ENCODE results near the gene PLD2.

The PLD2 gene

DNA sequence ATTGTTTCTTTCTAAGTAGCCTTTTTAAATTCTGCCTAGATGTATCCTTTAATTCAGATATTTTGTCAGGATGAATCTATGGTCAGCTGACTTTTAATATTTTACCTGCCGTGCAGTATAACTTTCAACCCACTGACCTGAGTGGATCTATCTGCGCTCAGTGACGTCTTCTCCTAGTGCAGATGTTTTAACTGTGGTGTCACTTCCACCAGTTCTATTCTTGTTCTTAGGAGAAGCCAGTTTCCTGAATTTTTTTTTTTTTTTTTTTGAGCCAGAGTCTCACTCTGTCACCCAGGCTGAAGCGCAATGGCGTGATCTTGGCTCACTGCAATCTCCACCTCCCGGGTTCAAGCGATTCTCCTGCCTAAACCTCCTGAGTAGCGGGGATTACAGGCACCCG, 40.2 kb upstream of the PLD2 start:
- WGBS = 98% methylated on average over 9 of the region's 9 CpGs
- Histone ChIP-seq H3K27me3 (ENCODE audit: control insufficient read depth in 1 of 2, insufficient read depth in 1 of 2, low read length in 2 of 2) (peaks cover 14 to 20% of the 10 kb centered on the region in 2 experiments), H3K4ac (ENCODE audit: low read depth in 1 of 2, low read length in 2 of 2) (no peak overlapping the region)

DNA sequence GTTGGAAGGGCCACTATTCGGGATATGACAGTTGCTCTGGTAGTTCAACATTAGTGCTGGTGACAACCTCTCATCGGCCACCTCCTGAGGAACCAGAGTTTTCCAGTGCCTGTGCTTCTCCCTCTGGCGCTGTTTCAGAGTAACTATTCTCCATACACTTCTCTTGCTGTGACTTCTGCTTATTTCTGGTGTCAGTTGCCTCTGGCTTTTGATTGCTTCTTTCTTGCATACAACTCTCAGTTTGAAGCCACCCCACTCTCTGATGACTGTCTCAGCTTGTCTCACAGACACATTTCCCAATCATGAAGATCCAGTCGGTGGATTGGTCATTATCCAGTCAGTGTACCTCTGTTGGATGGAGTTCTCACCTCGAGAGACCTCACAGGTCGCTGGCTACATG, 38.7 kb upstream of the PLD2 start:
- H3K23ac ChIP-seq (ENCODE audit: low read length in 2 of 2) = no peak overlapping the region
- no peak overlapping the region for H2BK12ac ChIP-seq (ENCODE audit: low read length in 2 of 2)
- no peak overlapping the region for H3K4me2 ChIP-seq (ENCODE audit: low read length, poor library complexity, severe bottlenecking)
- H3K4ac ChIP-seq (ENCODE audit: low read depth in 1 of 2, low read length in 2 of 2) = no peak overlapping the region
- no peak overlapping the region for H2AK5ac ChIP-seq (ENCODE audit: low read length, severe bottlenecking)
- no peak for DNase-seq
- no peaks in the 10 kb centered on the region for H3K4me1 ChIP-seq (ENCODE audit: control insufficient read depth, insufficient read depth, low read depth, low read length)
- H3K9me3 ChIP-seq (ENCODE audit: control insufficient read depth, low read length) = no peaks in the 10 kb centered on the region
- H2BK5ac ChIP-seq (ENCODE audit: low read depth, low read length, poor library complexity, severe bottlenecking) = no peak overlapping the region
- H4K8ac ChIP-seq (ENCODE audit: low read length) = no peak overlapping the region
- H3K14ac ChIP-seq (ENCODE audit: low read length in 2 of 2) = no peak overlapping the region
- H3K9ac ChIP-seq (ENCODE audit: low read length) = no peak overlapping the region
- H2BK15ac ChIP-seq (ENCODE audit: low read depth, poor library complexity, severe bottlenecking) = no peak overlapping the region
- WGBS = 86% methylated on average over 6 of the region's 6 CpGs
- H3K36me3 ChIP-seq (ENCODE audit: control insufficient read depth in 1 of 2, insufficient read depth in 2 of 2, low read depth in 1 of 2, low read length in 2 of 2) = no peaks in the 10 kb centered on the region
- H3K4me3 ChIP-seq (ENCODE audit: insufficient read depth in 1 of 2, low read depth in 1 of 2, low read length in 2 of 2) = no peak overlapping the region
- H2AFZ ChIP-seq (ENCODE audit: low read depth, low read length) = no peak overlapping the region
- H3K27me3 ChIP-seq (ENCODE audit: control insufficient read depth in 1 of 2, insufficient read depth in 1 of 2, low read length in 2 of 2) = peaks cover 23 to 33% of the 10 kb centered on the region in 2 experiments
- H3K79me1 ChIP-seq (replicated peaks; ENCODE audit: low read length, poor library complexity, severe bottlenecking) = no peaks in the 10 kb centered on the region
- H2BK120ac ChIP-seq (ENCODE audit: low read depth, low read length) = no peak overlapping the region
- H3K18ac ChIP-seq (ENCODE audit: low read depth in 1 of 2, low read length in 2 of 2) = no peak overlapping the region
- H4K91ac ChIP-seq (ENCODE audit: low read length) = no peak overlapping the region
- H3K27ac ChIP-seq (ENCODE audit: low read length, poor library complexity, severe bottlenecking) = no peak overlapping the region

More for the DNA sequence above, 40.2 kb upstream of the PLD2 start:
- H3K4me1 ChIP-seq (ENCODE audit: control insufficient read depth, insufficient read depth, low read depth, low read length) = no peaks in the 10 kb centered on the region
- H3K4me3 ChIP-seq (ENCODE audit: insufficient read depth in 1 of 2, low read depth in 1 of 2, low read length in 2 of 2) = no peak overlapping the region
- no peak overlapping the region for H2AFZ ChIP-seq (ENCODE audit: low read depth, low read length)
- no peak overlapping the region for H3K18ac ChIP-seq (ENCODE audit: low read depth in 1 of 2, low read length in 2 of 2)
- no peaks in the 10 kb centered on the region for H3K36me3 ChIP-seq (ENCODE audit: control insufficient read depth in 1 of 2, insufficient read depth in 2 of 2, low read depth in 1 of 2, low read length in 2 of 2)
- H3K9ac ChIP-seq (ENCODE audit: low read length) = no peak overlapping the region
- no peak overlapping the region for H4K8ac ChIP-seq (ENCODE audit: low read length)
- no peak overlapping the region for H2AK5ac ChIP-seq (ENCODE audit: low read length, severe bottlenecking)
- H2BK12ac ChIP-seq (ENCODE audit: low read length in 2 of 2) = no peak overlapping the region
- no peaks in the 10 kb centered on the region for H3K79me1 ChIP-seq (replicated peaks; ENCODE audit: low read length, poor library complexity, severe bottlenecking)
- H3K14ac ChIP-seq (ENCODE audit: low read length in 2 of 2) = no peak overlapping the region
- no peak overlapping the region for H2BK5ac ChIP-seq (ENCODE audit: low read depth, low read length, poor library complexity, severe bottlenecking)
- H4K91ac ChIP-seq (ENCODE audit: low read length) = no peak overlapping the region
- no peak overlapping the region for H3K23ac ChIP-seq (ENCODE audit: low read length in 2 of 2)
- H2BK15ac ChIP-seq (ENCODE audit: low read depth, poor library complexity, severe bottlenecking) = no peak overlapping the region
- no peak for DNase-seq
- no peaks in the 10 kb centered on the region for H3K9me3 ChIP-seq (ENCODE audit: control insufficient read depth, low read length)
- no peak overlapping the region for H3K4me2 ChIP-seq (ENCODE audit: low read length, poor library complexity, severe bottlenecking)
- no peak overlapping the region for H2BK120ac ChIP-seq (ENCODE audit: low read depth, low read length)
- no peak overlapping the region for H3K27ac ChIP-seq (ENCODE audit: low read length, poor library complexity, severe bottlenecking)

GRCh38 chr17:4769628-4770027, 37.3 kb upstream of the PLD2 start:
- Histone ChIP-seq H3K9me3 (ENCODE audit: control insufficient read depth, low read length) (no peaks in the 10 kb centered on the region), H3K27me3 (ENCODE audit: control insufficient read depth in 1 of 2, insufficient read depth in 1 of 2, low read length in 2 of 2) (peaks cover 29 to 36% of the 10 kb centered on the region in 2 experiments), H2AK5ac (ENCODE audit: low read length, severe bottlenecking) (no peak overlapping the region), H3K4me1 (ENCODE audit: control insufficient read depth, insufficient read depth, low read depth, low read length) (no peaks in the 10 kb centered on the region), H4K91ac (ENCODE audit: low read length) (no peak overlapping the region), H2AFZ (ENCODE audit: low read depth, low read length) (no peak overlapping the region), H2BK15ac (ENCODE audit: low read depth, poor library complexity, severe bottlenecking) (no peak overlapping the region), H3K18ac (ENCODE audit: low read depth in 1 of 2, low read length in 2 of 2) (no peak overlapping the region), H3K14ac (ENCODE audit: low read length in 2 of 2) (no peak overlapping the region), H3K4me2 (ENCODE audit: low read length, poor library complexity, severe bottlenecking) (no peak overlapping the region), H3K9ac (ENCODE audit: low read length) (no peak overlapping the region), H3K36me3 (ENCODE audit: control insufficient read depth in 1 of 2, insufficient read depth in 2 of 2, low read depth in 1 of 2, low read length in 2 of 2) (no peaks in the 10 kb centered on the region), H2BK5ac (ENCODE audit: low read depth, low read length, poor library complexity, severe bottlenecking) (no peak overlapping the region), H3K23ac (ENCODE audit: low read length in 2 of 2) (no peak overlapping the region), H4K8ac (ENCODE audit: low read length) (no peak overlapping the region), H2BK120ac (ENCODE audit: low read depth, low read length) (no peak overlapping the region), H2BK12ac (ENCODE audit: low read length in 2 of 2) (no peak overlapping the region), H3K79me1 (replicated peaks; ENCODE audit: low read length, poor library complexity, severe bottlenecking) (no peaks in the 10 kb centered on the region), H3K27ac (ENCODE audit: low read length, poor library complexity, severe bottlenecking) (no peak overlapping the region), H3K4ac (ENCODE audit: low read depth in 1 of 2, low read length in 2 of 2) (no peak overlapping the region), H3K4me3 (ENCODE audit: insufficient read depth in 1 of 2, low read depth in 1 of 2, low read length in 2 of 2) (no peak overlapping the region)
- DNase-seq = no peak
- WGBS = 100% methylated on average over 1 of the region's 2 CpGs

- Histone ChIP-seq H3K36me3 (ENCODE audit: control insufficient read depth in 1 of 2, insufficient read depth in 2 of 2, low read depth in 1 of 2, low read length in 2 of 2) (no peaks in the 10 kb centered on the region), H3K4ac (ENCODE audit: low read depth in 1 of 2, low read length in 2 of 2) (no peak within 1 kb of the TSS), H3K18ac (ENCODE audit: low read depth in 1 of 2, low read length in 2 of 2) (no peak within 1 kb of the TSS), H3K4me2 (ENCODE audit: low read length, poor library complexity, severe bottlenecking) (no peak within 1 kb of the TSS), H3K23ac (ENCODE audit: low read length in 2 of 2) (no peak within 1 kb of the TSS), H4K8ac (ENCODE audit: low read length) (no peak within 1 kb of the TSS), H2BK120ac (ENCODE audit: low read depth, low read length) (no peak within 1 kb of the TSS), H3K9ac (ENCODE audit: low read length) (no peak within 1 kb of the TSS), H2BK15ac (ENCODE audit: low read depth, poor library complexity, severe bottlenecking) (no peak within 1 kb of the TSS), H3K79me1 (replicated peaks; ENCODE audit: low read length, poor library complexity, severe bottlenecking) (no peaks in the 10 kb centered on the region), H3K14ac (ENCODE audit: low read length in 2 of 2) (no peak within 1 kb of the TSS), H3K27me3 (ENCODE audit: control insufficient read depth in 1 of 2, insufficient read depth in 1 of 2, low read length in 2 of 2) (peaks cover 29 to 46% of the 10 kb centered on the region in 2 experiments), H2BK12ac (ENCODE audit: low read length in 2 of 2) (no peak within 1 kb of the TSS), H4K91ac (ENCODE audit: low read length) (no peak within 1 kb of the TSS), H2BK5ac (ENCODE audit: low read depth, low read length, poor library complexity, severe bottlenecking) (no peak within 1 kb of the TSS), H3K9me3 (ENCODE audit: control insufficient read depth, low read length) (no peaks in the 10 kb centered on the region), H2AFZ (ENCODE audit: low read depth, low read length) (no peak within 1 kb of the TSS), H2AK5ac (ENCODE audit: low read length, severe bottlenecking) (no peak within 1 kb of the TSS), H3K4me1 (ENCODE audit: control insufficient read depth, insufficient read depth, low read depth, low read length) (no peaks in the 10 kb centered on the region), H3K4me3 (ENCODE audit: insufficient read depth in 1 of 2, low read depth in 1 of 2, low read length in 2 of 2) (no peak within 1 kb of the TSS), H3K27ac (ENCODE audit: low read length, poor library complexity, severe bottlenecking) (no peak within 1 kb of the TSS)
- WGBS = 85% methylated on average over 13 of the region's 13 CpGs
- no peak for DNase-seq
Observed at GRCh38 chr17:4771519-4772234, 35.3 kb upstream of the PLD2 start, which contains the start of gene TM4SF5. Gene TM4SF5 (plus strand): TSS chr17:4771886. CDS start chr17:4771923, 37 bp downstream.

Data from mesenchymal stem cell (in vitro differentiated cells and primary cell).